ENCODE results near the gene TFF3. TPM values are rescaled to one million over a fixed set of nuclear protein-coding genes. Genes with fewer than 3 reads are reported as not detected.

Gene TFF3
- total RNA-seq, 1 donor = not detected

- TF ChIP-seq CTCF (IDR thresholded peaks at IDR 0.05; ENCODE audit: insufficient read depth, low read length) = no peak
- H3K4me3 ChIP-seq (ENCODE audit: low read depth, low read length) = no peak overlapping the region
- no peak for DNase-seq (ENCODE audit: low read depth)
Observed at GRCh38 chr21:42321231-42321630, 6.0 kb upstream of the TFF3 start.

- no peak for TF ChIP-seq CTCF (IDR thresholded peaks at IDR 0.05; ENCODE audit: insufficient read depth, low read length)
- no peak for DNase-seq (ENCODE audit: low read depth)
- H3K4me3 ChIP-seq (ENCODE audit: low read depth, low read length) = no peak overlapping the region
Observed at GRCh38 chr21:42320791-42321190, 5.6 kb upstream of the TFF3 start.

GRCh38 chr21:42319851-42320572 lies 4.8 kb upstream of the TFF3 start:
- DNase-seq (ENCODE audit: low read depth) = no peak
- H3K4me3 ChIP-seq (ENCODE audit: low read depth, low read length) = no peak overlapping the region
- no peak for TF ChIP-seq CTCF (IDR thresholded peaks at IDR 0.05; ENCODE audit: insufficient read depth, low read length)

- DNase-seq (ENCODE audit: low read depth) = no peak
- TF ChIP-seq CTCF (IDR thresholded peaks at IDR 0.05; ENCODE audit: insufficient read depth, low read length) = no peak
- no peak overlapping the region for H3K4me3 ChIP-seq (ENCODE audit: low read depth, low read length)
Observed at GRCh38 chr21:42319376-42319775, 4.2 kb upstream of the TFF3 start.

GRCh38 chr21:42317826-42318746 lies 2.9 kb upstream of the TFF3 start:
- no peak for DNase-seq (ENCODE audit: low read depth)
- H3K4me3 ChIP-seq (ENCODE audit: low read depth, low read length) = no peak overlapping the region
- TF ChIP-seq CTCF (IDR thresholded peaks at IDR 0.05; ENCODE audit: insufficient read depth, low read length) = no peak

- no peak for TF ChIP-seq CTCF (IDR thresholded peaks at IDR 0.05; ENCODE audit: insufficient read depth, low read length)
Observed at GRCh38 chr21:42317341-42317741, 2.1 kb upstream of the TFF3 start.

More at GRCh38 chr21:42317341-42317741, 2.1 kb upstream of the TFF3 start:
- DNase-seq (ENCODE audit: low read depth) = no peak
- H3K4me3 ChIP-seq (ENCODE audit: low read depth, low read length) = no peak overlapping the region
